ENCODE measurements around the gene MTHFR.

The MTHFR gene

DNA sequence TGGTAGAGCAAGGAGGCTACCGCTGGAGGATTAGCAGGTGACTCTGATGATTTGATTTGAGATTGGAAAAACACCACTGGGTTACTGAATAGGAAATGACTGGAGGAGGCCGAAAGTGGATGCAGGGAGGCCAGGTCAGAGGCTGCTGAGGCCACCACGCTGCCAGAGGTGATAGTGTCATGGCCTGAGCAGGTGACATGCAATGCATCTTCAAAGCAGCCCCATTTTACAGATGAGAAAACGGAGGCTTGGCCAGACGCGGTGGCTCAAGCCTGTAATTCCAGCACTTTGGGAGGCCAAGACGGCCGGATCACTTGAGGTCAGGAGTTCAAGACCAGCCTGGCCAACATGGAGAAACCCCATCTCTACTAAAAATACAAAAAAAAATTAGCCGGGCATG, 31.0 kb downstream of the MTHFR start:
- H3K4me3 ChIP-seq (ENCODE audit: low read depth, low read length) = no peak overlapping the region
- no peak for DNase-seq (ENCODE audit: low read depth, low spot score)
- TF ChIP-seq, protein P1, sequence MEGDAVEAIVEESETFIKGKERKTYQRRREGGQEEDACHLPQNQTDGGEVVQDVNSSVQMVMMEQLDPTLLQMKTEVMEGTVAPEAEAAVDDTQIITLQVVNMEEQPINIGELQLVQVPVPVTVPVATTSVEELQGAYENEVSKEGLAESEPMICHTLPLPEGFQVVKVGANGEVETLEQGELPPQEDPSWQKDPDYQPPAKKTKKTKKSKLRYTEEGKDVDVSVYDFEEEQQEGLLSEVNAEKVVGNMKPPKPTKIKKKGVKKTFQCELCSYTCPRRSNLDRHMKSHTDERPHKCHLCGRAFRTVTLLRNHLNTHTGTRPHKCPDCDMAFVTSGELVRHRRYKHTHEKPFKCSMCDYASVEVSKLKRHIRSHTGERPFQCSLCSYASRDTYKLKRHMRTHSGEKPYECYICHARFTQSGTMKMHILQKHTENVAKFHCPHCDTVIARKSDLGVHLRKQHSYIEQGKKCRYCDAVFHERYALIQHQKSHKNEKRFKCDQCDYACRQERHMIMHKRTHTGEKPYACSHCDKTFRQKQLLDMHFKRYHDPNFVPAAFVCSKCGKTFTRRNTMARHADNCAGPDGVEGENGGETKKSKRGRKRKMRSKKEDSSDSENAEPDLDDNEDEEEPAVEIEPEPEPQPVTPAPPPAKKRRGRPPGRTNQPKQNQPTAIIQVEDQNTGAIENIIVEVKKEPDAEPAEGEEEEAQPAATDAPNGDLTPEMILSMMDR (IDR thresholded peaks at IDR 0.05; ENCODE audit: low read depth, low read length) = no peak
- in situ Hi-C loops (cut with HindIII; ENCODE audit: low sequenced_read_pairs) = no loop called here

DNA sequence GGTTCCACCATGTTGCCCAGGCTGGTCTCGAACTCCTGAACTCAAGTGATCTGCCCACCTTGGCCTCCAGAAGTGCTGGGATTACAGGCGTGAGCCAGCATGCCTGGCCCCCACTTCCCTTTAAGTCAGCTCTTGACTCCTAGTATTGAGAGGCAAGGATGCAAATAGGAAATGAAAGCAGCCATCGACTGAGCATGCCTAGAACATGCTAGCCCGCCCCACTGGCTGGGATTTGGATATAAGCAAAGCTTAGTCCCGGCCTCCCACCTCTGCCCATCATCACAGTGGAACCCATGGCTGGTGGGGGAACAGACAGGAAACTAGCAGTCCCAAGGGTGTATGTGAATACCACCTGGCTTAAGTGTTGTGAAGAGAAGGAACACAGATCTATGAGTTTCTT, 33.3 kb downstream of the MTHFR start:
- no peak for DNase-seq (ENCODE audit: low read depth, low spot score)
- H3K4me3 ChIP-seq (ENCODE audit: low read depth, low read length) = no peak overlapping the region
- in situ Hi-C loops (cut with HindIII; ENCODE audit: low sequenced_read_pairs) = no loop called here
- TF ChIP-seq, protein P1 (IDR thresholded peaks at IDR 0.05; ENCODE audit: low read depth, low read length) = no peak

DNA sequence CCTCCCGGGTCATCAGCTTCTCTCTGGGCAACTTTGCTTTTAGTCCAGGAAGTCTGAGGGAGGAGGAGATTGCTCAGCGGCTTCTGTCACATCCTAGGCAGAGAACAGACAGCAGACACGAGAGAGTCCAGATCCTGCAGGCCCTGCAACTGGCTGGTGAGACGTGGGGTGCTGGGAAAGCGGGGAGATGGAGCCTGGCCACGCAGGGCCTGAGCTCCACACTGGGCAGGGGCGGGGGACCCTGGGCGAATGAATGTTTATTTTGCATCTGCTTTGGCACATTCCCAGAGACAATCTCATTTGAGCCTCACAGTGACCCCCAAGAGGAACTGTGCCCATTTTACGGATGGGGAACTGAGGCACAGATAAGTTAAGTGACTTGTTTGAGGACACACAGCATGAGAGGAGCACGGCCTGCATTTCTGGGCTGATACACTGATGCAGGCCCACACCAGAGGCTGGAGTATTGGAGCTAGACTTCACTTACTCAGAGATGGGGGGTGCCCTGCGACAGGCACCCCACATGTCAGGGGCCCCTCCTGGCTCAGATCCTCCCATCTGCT, 34.2 kb downstream of the MTHFR start:
- in situ Hi-C loops (cut with HindIII; ENCODE audit: low sequenced_read_pairs) = no loop called here
- no peak overlapping the region for H3K4me3 ChIP-seq (ENCODE audit: low read depth, low read length)
- TF ChIP-seq, protein P1 (IDR thresholded peaks at IDR 0.05; ENCODE audit: low read depth, low read length) = no peak
- no peak for DNase-seq (ENCODE audit: low read depth, low spot score)

DNA sequence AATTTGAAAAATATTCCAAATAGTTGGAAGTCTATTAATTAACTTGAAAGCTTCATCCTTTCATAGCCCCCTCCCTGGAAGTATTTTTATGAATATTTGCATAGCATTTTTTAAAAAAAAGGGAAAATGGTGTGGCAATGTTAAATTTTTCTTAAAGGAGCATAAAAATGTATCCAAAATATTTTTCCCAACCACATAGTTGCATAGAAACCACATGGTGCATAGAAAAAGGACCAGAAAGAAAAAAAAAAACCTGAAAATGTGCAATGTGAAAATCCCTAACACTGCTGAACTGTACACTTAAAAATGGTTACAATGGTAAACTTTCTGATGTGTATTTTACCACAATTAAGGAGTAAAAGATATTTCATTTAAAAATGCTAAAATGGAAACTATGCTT, 35.8 kb downstream of the MTHFR start:
- TF ChIP-seq, protein P1 (IDR thresholded peaks at IDR 0.05; ENCODE audit: low read depth, low read length) = no peak
- DNase-seq (ENCODE audit: low read depth, low spot score) = no peak
- in situ Hi-C loops (cut with HindIII; ENCODE audit: low sequenced_read_pairs) = no loop called here
- H3K4me3 ChIP-seq (ENCODE audit: low read depth, low read length) = no peak overlapping the region

DNA sequence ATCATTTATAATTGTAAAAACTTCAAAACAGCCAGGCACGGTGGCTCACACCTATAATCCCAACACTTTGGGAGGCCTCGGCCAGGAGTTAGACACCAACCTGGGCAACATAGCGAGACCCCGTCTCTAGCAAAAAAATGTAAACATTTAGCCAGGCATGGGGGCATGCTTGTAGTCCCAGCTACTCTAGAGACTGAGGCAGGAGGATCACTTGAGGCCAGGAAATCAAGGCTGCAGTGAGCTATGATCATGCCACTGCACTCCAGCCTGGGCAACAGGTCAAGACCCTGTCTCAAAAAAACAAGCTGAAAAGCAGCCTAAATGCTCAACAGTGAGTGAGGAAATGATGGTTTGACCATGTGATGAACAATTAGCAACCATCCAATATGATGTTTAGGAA, 36.5 kb downstream of the MTHFR start:
- H3K4me3 ChIP-seq (ENCODE audit: low read depth, low read length) = no peak overlapping the region
- DNase-seq (ENCODE audit: low read depth, low spot score) = no peak
- in situ Hi-C loops (cut with HindIII; ENCODE audit: low sequenced_read_pairs) = no loop called here
- TF ChIP-seq, protein P1 (IDR thresholded peaks at IDR 0.05; ENCODE audit: low read depth, low read length) = no peak

DNA sequence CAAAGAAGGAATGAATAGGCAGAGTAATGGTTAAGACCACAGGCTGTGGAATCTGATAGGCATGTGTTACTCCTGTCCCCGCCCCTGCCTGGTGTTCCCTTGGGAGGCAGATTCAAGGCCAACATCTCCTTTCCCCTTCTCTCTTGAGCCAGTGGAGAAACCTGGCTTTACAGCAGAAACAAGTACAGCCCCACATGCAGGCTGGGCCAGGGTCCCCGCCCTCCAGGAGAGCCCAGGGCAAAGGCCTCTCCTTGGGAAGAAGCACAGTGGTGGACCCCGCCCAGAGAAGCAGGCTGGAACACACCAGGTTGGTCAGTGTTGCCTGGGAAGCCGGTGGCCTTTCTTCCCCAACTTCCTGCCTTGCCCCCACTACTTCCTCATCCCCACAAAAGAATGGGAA, 36.9 kb downstream of the MTHFR start:
- in situ Hi-C loops (cut with HindIII; ENCODE audit: low sequenced_read_pairs) = no loop called here
- H3K4me3 ChIP-seq (ENCODE audit: low read depth, low read length) = no peak overlapping the region
- DNase-seq (ENCODE audit: low read depth, low spot score) = no peak
- TF ChIP-seq, protein P1 (IDR thresholded peaks at IDR 0.05; ENCODE audit: low read depth, low read length) = no peak

All from astrocyte of the spinal cord (primary cell).